Gastrocnemius medialis (tissue), 4 donors: ENCODE results near the gene ATRNL1.

Experiments used
- CTCF ChIP-seq, 5 experiments: fragments of 450-650 bp in 3 of 5; fragments of 200-600 bp in 2 of 5; sonication (generic) in 2 of 5; IDR thresholded peaks in 4 of 5; conservative IDR thresholded peaks in 1 of 5; 1 replicate in 4 of 5; 2 replicates in 1 of 5; pipeline ENCODE4 v1.5.1; 2016 to 2019; ENCODE audit warnings: antibody characterized with exemption in 5 of 5, mild to moderate bottlenecking in 3 of 5, moderate library complexity in 3 of 5
- POLR2A ChIP-seq, 2 donors: fragments of 450-650 bp; IDR thresholded peaks; one replicate each; pipeline ENCODE4 v1.6.1; 2017; ENCODE audit warnings: antibody characterized with exemption in 2 of 2, mild to moderate bottlenecking in 2 of 2, moderate library complexity in 2 of 2

- TF ChIP-seq CTCF (IDR thresholded peaks at IDR 0.05 in 4 of 5, conservative IDR thresholded peaks at IDR 0.05 in 1 of 5) (no peak), POLR2A (IDR thresholded peaks at IDR 0.05) (no peak)
Observed at GRCh38 chr10:115662422-115662821, 569.3 kb downstream of the ATRNL1 start.
